HEK293T (cell line): ENCODE measurements around the gene CA11.

Source experiments
- ARNT ChIP-seq: fragments of 450-650 bp; IDR thresholded peaks from 2 replicates; pipeline ENCODE4 v1.6.1; 2017; ENCODE audit warnings: mild to moderate bottlenecking
- BHLHE40 ChIP-seq: fragments of 450-650 bp; IDR thresholded peaks from 2 replicates; pipeline ENCODE4 v1.6.1; 2016; ENCODE audit warnings: mild to moderate bottlenecking, moderate library complexity, borderline replicate concordance
- ELF4 ChIP-seq: fragments of 450-650 bp; IDR thresholded peaks from 2 replicates; pipeline ENCODE4 v1.6.1; 2017; ENCODE audit warnings: antibody characterized with exemption
- FOXA1 ChIP-seq: fragments of 450-650 bp; IDR thresholded peaks from 2 replicates; pipeline ENCODE4 v1.6.1; 2016; ENCODE audit warnings: mild to moderate bottlenecking
- FOXK2 ChIP-seq: fragments of 450-650 bp; IDR thresholded peaks from 2 replicates; pipeline ENCODE4 v1.6.1; 2016; ENCODE audit warnings: mild to moderate bottlenecking
- FOXM1 ChIP-seq: fragments of 450-650 bp; IDR thresholded peaks from 2 replicates; pipeline ENCODE4 v1.6.1; 2017; ENCODE audit warnings: mild to moderate bottlenecking, borderline replicate concordance
- HDGF ChIP-seq: fragments of 450-650 bp; IDR thresholded peaks from 2 replicates; pipeline ENCODE4 v1.6.1; 2017; ENCODE audit warnings: antibody characterized with exemption, borderline replicate concordance
- LEF1 ChIP-seq: fragments of 450-650 bp; IDR thresholded peaks from 2 replicates; pipeline ENCODE4 v1.6.1; 2017; ENCODE audit warnings: mild to moderate bottlenecking, borderline replicate concordance
- PKNOX1 ChIP-seq: fragments of 450-650 bp; IDR thresholded peaks from 2 replicates; pipeline ENCODE4 v1.6.1; 2016
- SP1 ChIP-seq: fragments of 450-650 bp; IDR thresholded peaks from 2 replicates; pipeline ENCODE4 v1.6.1; 2017
- SUZ12 ChIP-seq: fragments of 450-650 bp; IDR thresholded peaks from 2 replicates; pipeline ENCODE4 v1.6.1; 2016; ENCODE audit warnings: mild to moderate bottlenecking
- TARDBP ChIP-seq: fragments of 450-650 bp; IDR thresholded peaks from 2 replicates; pipeline ENCODE4 v1.6.1; 2016
- ZNF384 ChIP-seq: fragments of 450-650 bp; IDR thresholded peaks from 2 replicates; pipeline ENCODE4 v1.6.1; 2016

GRCh38 chr19:48668332-48668731 is 22.3 kb upstream of the CA11 start:
- TF ChIP-seq ELF4 (no peak), PKNOX1 (no peak), ARNT (no peak), FOXM1 (no peak), FOXA1 (no peak), HDGF (no peak), TARDBP (no peak), ZNF384 (no peak), BHLHE40 (no peak), SP1 (no peak), SUZ12 (no peak), FOXK2 (no peak), LEF1 (no peak)
